Thoracic aorta (tissue), 2 donors: ENCODE results near the gene OSBPL5. TPM values are rescaled to one million over a fixed set of nuclear protein-coding genes. Genes with fewer than 3 reads are reported as not detected.

Experiments used
- ATAC-seq: fragments of 150-250 bp; one replicate; pipeline ENCODE4 v1.8.0; 2017; ENCODE audit warnings: low read depth; ENCODE audit not compliant: insufficient number of reproducible peaks, low FRiP score
- DNase-seq: peaks from one replicate; pipeline ENCODE4 v3.0.0-alpha.2; 2020; ENCODE audit warnings: low spot score
- H3K27ac ChIP-seq, 2 donors: fragments of 200-600 bp; sonication (generic); 1 replicate in 1 of 2; 2 replicates in 1 of 2; pipeline ENCODE4 v1.5.1; 2016; ENCODE audit warnings: mild to moderate bottlenecking in 2 of 2, moderate library complexity in 2 of 2
- H3K27me3 ChIP-seq: fragments of 200-600 bp; sonication (generic); replicated peaks from 2 replicates; pipeline ENCODE4 v1.6.0; 2016; ENCODE audit warnings: mild to moderate bottlenecking; ENCODE audit not compliant: insufficient read depth
- H3K36me3 ChIP-seq: fragments of 200-600 bp; sonication (generic); one replicate; pipeline ENCODE4 v1.5.1; 2016
- H3K4me1 ChIP-seq, 2 donors: fragments of 200-600 bp; sonication (generic); 1 replicate in 1 of 2; 2 replicates in 1 of 2; pipeline versions ENCODE4 v1.5.1 to v1.6.0; 2016; ENCODE audit warnings: low read depth in 2 of 2, mild to moderate bottlenecking in 1 of 2; ENCODE audit not compliant: control insufficient read depth in 1 of 2
- H3K4me3 ChIP-seq: fragments of 200-600 bp; sonication (generic); 2 replicates; pipeline ENCODE4 v1.5.1; 2016; ENCODE audit warnings: mild to moderate bottlenecking
- H3K9me3 ChIP-seq: fragments of 200-600 bp; sonication (generic); 2 replicates; pipeline ENCODE4 v1.5.1; 2016
- CTCF ChIP-seq: fragments of 200-600 bp; sonication (generic); IDR thresholded peaks from one replicate; pipeline ENCODE4 v1.5.1; 2019; ENCODE audit warnings: antibody characterized with exemption
- total RNA-seq, 2 donors: library from RNA; depleted of rRNA; stranded (reverse); fragments of >200 nt; gene quantifications; one replicate each; pipeline versions ENCODE4 v1.1.0 to v1.2.3, GENCODE V29; 2016

OSBPL5 gene
- total RNA-seq, 2 donors from 2014 or later, result 99.9 to 121 TPM

DNA sequence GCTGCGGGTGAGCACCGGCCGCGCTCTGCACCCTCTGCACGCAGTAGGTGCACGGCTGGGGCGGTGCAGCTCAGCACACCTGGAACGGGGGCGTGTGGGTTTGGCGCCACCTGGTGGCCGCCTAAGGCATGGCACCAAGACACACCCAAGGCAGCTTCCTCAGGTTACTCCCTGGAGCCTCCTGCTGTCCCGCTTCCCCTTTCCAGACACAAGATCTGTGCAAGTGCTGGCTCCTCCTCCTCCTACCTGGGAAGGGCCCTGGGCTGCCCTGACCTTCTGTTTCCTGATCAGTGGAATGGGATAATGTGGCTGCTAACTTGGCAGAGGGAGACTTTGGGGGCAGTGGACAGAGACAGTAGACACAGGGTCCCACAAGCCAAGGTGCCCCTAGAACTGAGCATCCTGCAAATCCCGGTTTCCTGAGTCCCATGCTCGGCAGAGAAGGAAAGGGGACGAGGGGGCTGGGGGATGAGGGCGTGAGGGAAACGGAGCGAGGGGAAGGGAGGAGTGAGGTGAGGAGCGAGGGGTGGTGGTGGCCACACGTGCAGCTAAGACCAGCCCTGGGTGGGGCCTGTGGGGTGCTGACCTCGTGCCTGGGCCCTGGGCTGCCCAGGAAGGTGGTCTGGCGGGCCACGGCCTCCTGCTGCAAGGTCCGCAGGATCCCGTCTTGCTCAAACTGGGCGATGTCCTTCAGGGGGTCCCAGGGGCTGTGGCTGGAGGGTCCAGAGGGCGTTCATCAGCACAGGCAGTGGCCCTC, 73.1 kb downstream of the OSBPL5 start:
- no peak for DNase-seq
- peaks cover 26% of the 10 kb centered on the region for H3K36me3 ChIP-seq
- no peaks in the 10 kb centered on the region for H3K27me3 ChIP-seq
- no peaks in the 10 kb centered on the region for H3K9me3 ChIP-seq
- no peaks in the 10 kb centered on the region for H3K4me1 ChIP-seq
- no peak overlapping the region for H3K27ac ChIP-seq
- peak; percentile 99 for TF ChIP-seq CTCF
- no peak for ATAC-seq
- H3K4me3 ChIP-seq, result no peak overlapping the region

DNA sequence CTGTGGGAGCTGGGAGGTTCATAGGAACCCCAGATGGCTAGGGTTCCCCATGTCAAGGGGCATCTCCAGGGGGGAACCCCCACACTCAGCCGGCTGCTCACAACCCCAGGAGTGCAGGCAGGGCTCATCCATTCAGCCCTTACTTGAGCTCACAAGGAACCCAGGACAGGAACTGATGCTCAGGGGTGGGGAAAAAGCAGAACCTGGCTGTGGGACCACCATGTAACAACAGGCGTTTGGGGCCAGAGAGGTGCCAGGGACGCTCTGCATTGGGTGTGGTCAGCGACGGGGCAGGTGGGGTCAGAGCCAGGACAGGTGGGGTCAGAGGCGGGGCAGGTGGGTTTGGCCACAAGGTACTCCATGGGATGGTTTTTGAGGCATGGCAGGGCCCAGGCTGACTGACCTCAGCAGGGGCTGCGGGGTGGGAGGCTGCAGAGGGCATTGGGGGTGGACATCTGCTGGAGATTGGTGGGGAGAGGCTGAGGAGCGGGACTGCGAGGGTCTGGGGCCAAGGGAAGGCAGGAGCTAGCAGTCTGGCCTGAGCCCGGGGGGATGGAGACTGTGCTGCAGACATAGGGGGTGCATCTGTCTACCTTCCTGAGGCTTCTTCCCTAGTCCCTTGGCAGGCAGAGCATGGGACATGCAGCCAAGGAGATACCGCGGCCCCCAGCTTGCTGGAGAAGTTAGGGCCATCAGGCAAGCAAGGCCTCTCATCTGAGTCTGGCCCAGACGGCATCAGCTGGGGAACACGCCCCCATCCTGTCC, 73.8 kb downstream of the OSBPL5 start:
- Histone ChIP-seq H3K9me3 (no peaks in the 10 kb centered on the region), H3K27me3 (no peaks in the 10 kb centered on the region), H3K27ac (no peak overlapping the region), H3K4me3 (no peak overlapping the region), H3K4me1 (no peaks in the 10 kb centered on the region), H3K36me3 (peaks cover 26% of the 10 kb centered on the region)
- TF ChIP-seq CTCF, result no peak
- no peak for DNase-seq
- ATAC-seq, result no peak

DNA sequence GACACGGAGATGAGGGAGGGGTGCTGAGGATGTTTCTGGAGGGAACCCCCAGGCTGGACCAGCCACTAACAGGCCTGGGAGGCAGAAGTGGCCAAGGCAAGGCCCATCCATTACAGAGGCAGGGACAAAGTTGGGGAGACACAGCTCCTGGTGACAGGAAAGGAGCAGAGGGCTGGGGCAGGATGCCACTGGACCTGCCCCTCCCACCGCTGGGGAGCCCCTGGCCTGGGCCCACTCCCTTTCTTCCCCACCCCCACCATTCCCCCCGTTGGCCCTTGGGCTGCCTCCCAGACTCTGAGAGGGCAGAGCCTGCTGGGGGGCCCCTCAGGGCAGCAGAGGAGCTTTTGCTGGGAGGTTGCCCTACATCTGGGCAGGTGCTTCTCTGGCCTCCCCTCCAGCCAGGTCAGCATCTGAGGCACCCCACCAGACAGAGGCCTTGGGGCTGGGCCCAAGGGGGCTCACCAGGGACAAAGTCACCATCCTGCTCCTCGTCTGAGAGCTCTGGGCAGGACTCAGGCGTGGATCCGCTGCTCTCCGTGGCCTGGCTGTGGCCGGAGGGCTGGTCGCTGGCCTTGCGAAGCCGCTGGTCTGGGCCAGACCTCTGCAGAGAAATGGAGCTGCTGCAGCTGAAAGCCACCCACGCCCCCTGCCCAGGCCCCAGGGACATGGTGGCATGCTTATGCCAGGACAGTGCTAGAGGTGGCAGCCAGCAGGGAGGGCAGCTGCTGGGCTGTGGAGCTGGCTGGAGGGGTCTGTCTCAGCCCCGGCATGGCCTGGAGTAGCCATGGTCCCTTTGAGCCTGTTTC, 74.8 kb downstream of the OSBPL5 start:
- Histone ChIP-seq H3K4me3 (no peak overlapping the region), H3K27ac (no peak overlapping the region), H3K36me3 (peaks cover 23% of the 10 kb centered on the region), H3K9me3 (no peaks in the 10 kb centered on the region), H3K4me1 (no peaks in the 10 kb centered on the region), H3K27me3 (no peaks in the 10 kb centered on the region)
- no peak for DNase-seq
- no peak for ATAC-seq
- no peak for TF ChIP-seq CTCF

- TF ChIP-seq CTCF, result no peak
- Histone ChIP-seq H3K27me3 (no peaks in the 10 kb centered on the region), H3K4me3 (no peak overlapping the region), H3K4me1 (no peaks in the 10 kb centered on the region), H3K27ac (no peak overlapping the region), H3K9me3 (no peaks in the 10 kb centered on the region), H3K36me3 (peaks cover 23% of the 10 kb centered on the region)
- DNase-seq (no peak), ATAC-seq (no peak)
Observed at GRCh38 chr11:3089236-3090061, 75.7 kb downstream of the OSBPL5 start.
